ENCODE results near the gene SEC22C. TPM values are rescaled to one million over a fixed set of nuclear protein-coding genes. Genes with fewer than 3 reads are reported as not detected.

Gene SEC22C
- total and polyA plus RNA-seq, 5 donors from 2014 or later, result 40.9 to 72.0 (median 53.4) TPM

DNA sequence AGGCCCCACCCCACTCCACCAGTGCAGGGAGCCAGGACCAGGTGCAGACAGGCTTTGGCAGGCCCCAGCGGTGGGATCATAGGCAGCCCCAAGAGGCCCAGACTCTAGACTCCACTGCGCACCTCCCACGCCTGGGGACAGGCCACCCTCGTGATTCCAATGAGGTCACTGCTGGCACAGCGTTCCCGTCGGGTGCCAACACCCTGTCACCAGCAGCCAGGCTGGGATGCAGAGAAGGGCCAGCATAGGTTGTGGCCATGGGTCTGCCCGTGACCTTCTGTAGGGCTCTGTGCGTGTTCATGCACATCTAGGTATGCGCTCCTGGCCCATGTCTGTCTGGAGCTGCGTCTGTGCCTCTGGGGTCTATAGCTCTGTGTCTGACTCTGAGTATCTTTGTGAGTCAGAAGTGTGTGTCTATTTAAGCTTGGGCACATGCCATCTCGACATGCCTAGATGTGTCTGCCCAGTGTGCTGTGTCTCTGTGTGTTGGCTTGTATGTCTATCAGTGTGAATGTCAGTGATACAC is 66.3 kb downstream of the SEC22C start:
- Mint-ChIP-seq H3K27ac (peak overlapping the region; percentile 32 to 47 (median 39)), H3K4me3 (no peak overlapping the region)

DNA sequence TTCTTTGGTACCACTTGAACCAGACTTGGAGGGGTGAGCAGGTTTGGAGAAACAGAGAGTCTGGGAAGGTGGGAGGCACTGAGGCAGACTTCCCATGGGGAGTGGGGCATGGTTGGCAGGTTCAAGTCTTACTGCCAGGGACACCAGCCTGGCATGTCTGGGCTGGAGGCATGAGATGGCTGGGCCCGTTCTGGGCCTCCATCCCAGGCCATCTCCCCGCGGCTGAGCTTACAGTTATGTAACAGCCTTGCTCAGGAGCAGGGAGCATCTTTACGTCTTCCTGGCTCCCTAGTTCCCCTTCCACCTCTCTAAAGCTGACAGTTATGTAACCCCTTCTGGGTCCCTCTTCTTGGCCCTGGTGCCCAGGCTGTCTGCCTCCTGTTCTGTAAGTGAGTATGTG is 66.9 kb downstream of the SEC22C start:
- Histone ChIP-seq H3K4me3 (ENCODE audit: low read depth, low read length) (no peak overlapping the region), H3K4me1 (ENCODE audit: control insufficient read depth, insufficient read depth, low read length, poor library complexity, severe bottlenecking) (no peaks in the 10 kb centered on the region), H3K9me3 (ENCODE audit: control insufficient read depth in 2 of 2, low read length in 2 of 2) (no peaks in the 10 kb centered on the region), H3K27me3 (ENCODE audit: control insufficient read depth, insufficient read depth, low read length) (no peaks in the 10 kb centered on the region), H3K27ac (ENCODE audit: insufficient read depth, low read length, poor library complexity, severe bottlenecking) (no peak overlapping the region), H3K36me3 (ENCODE audit: control insufficient read depth, insufficient read depth, low read length) (no peaks in the 10 kb centered on the region)
- no peak for ATAC-seq (ENCODE audit: low read depth in 2 of 2)
- Mint-ChIP-seq H3K27ac (no peak overlapping the region), H3K9me3 (peaks cover 0 to 1% (median 0%) of the 10 kb centered on the region in 7 donors), H3K27me3 (no peaks in the 10 kb centered on the region), H3K4me3 (no peak overlapping the region), H3K4me1 (peaks cover 5 to 33% (median 9%) of the 10 kb centered on the region in 4 donors), H3K36me3 (peaks cover 23% of the 10 kb centered on the region)
- no peak for DNase-seq

More for the DNA sequence above, 66.3 kb downstream of the SEC22C start:
- no peaks in the 10 kb centered on the region for H3K9me3 Mint-ChIP-seq
- DNase-seq (no peak), ATAC-seq (ENCODE audit: low read depth in 2 of 2) (no peak)
- H3K27me3 Mint-ChIP-seq, result no peaks in the 10 kb centered on the region
- H3K4me1 Mint-ChIP-seq, result peaks cover 5 to 33% (median 11%) of the 10 kb centered on the region in 4 donors
- no peaks in the 10 kb centered on the region for H3K4me1 ChIP-seq (ENCODE audit: control insufficient read depth, insufficient read depth, low read length, poor library complexity, severe bottlenecking)
- H3K36me3 ChIP-seq (ENCODE audit: control insufficient read depth, insufficient read depth, low read length), result no peaks in the 10 kb centered on the region
- no peak overlapping the region for H3K4me3 ChIP-seq (ENCODE audit: low read depth, low read length)
- peaks cover 24% of the 10 kb centered on the region for H3K36me3 Mint-ChIP-seq
- no peaks in the 10 kb centered on the region for H3K27me3 ChIP-seq (ENCODE audit: control insufficient read depth, insufficient read depth, low read length)
- no peaks in the 10 kb centered on the region for H3K9me3 ChIP-seq (ENCODE audit: control insufficient read depth in 2 of 2, low read length in 2 of 2)
- H3K27ac ChIP-seq (ENCODE audit: insufficient read depth, low read length, poor library complexity, severe bottlenecking), result no peak overlapping the region

DNA sequence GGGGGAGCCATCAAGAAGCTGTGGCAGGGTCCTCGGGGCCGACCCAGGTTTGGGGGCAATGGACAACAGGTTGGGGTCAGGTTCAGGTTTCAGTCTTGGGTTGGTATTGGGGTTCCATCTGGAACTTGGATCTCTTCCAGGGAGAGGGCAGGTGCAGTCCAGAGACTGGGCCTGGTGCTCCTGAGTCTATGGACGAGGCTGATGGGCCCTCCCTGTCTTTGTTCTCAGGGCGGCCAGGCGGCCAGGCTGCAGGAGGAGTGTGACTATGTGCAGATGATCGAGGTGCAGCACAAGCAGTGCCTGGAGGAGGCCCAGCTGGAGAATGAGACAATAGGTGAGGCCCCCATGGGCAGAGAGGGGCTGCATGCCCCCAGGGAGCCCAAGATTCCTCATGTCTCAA is 68.2 kb downstream of the SEC22C start:
- Mint-ChIP-seq H3K4me1 (peaks cover 0 to 32% (median 14%) of the 10 kb centered on the region in 4 donors), H3K9me3 (peaks cover 0 to 1% (median 0%) of the 10 kb centered on the region in 7 donors), H3K36me3 (peaks cover 17% of the 10 kb centered on the region), H3K4me3 (no peak overlapping the region), H3K27ac (no peak overlapping the region), H3K27me3 (no peaks in the 10 kb centered on the region)
- Histone ChIP-seq H3K27ac (ENCODE audit: insufficient read depth, low read length, poor library complexity, severe bottlenecking) (no peak overlapping the region), H3K4me3 (ENCODE audit: low read depth, low read length) (no peak overlapping the region), H3K36me3 (ENCODE audit: control insufficient read depth, insufficient read depth, low read length) (no peaks in the 10 kb centered on the region), H3K9me3 (ENCODE audit: control insufficient read depth in 2 of 2, low read length in 2 of 2) (no peaks in the 10 kb centered on the region), H3K27me3 (ENCODE audit: control insufficient read depth, insufficient read depth, low read length) (no peaks in the 10 kb centered on the region), H3K4me1 (ENCODE audit: control insufficient read depth, insufficient read depth, low read length, poor library complexity, severe bottlenecking) (no peaks in the 10 kb centered on the region)
- no peak for DNase-seq
- ATAC-seq (ENCODE audit: low read depth in 2 of 2), result no peak

DNA sequence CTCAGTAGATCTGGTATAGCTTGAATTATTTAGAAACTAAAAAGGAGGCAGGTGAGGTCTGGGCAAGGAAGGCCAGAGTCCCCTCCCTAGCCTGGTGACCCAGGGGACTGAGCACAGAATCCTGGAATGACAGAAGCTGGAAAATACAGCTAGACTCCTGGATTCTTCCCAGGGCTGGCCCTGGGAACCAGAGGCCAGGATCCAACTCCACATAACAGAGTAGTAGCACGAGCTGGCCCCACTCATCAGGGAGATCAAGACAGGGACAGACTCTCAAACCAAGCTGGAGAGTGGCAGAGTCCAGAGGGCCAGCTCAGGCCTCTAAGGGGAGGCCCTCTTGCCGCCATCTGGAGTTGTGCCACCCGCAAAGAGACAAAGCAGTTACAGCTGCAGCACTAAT is 68.6 kb downstream of the SEC22C start:
- Histone ChIP-seq H3K4me3 (ENCODE audit: low read depth, low read length) (no peak overlapping the region), H3K36me3 (ENCODE audit: control insufficient read depth, insufficient read depth, low read length) (no peaks in the 10 kb centered on the region), H3K9me3 (ENCODE audit: control insufficient read depth in 2 of 2, low read length in 2 of 2) (no peaks in the 10 kb centered on the region), H3K27ac (ENCODE audit: insufficient read depth, low read length, poor library complexity, severe bottlenecking) (no peak overlapping the region), H3K27me3 (ENCODE audit: control insufficient read depth, insufficient read depth, low read length) (no peaks in the 10 kb centered on the region), H3K4me1 (ENCODE audit: control insufficient read depth, insufficient read depth, low read length, poor library complexity, severe bottlenecking) (no peaks in the 10 kb centered on the region)
- no peaks in the 10 kb centered on the region for H3K27me3 Mint-ChIP-seq
- H3K27ac Mint-ChIP-seq, result no peak overlapping the region
- peaks cover 0 to 1% (median 0%) of the 10 kb centered on the region in 7 donors for H3K9me3 Mint-ChIP-seq
- H3K4me1 Mint-ChIP-seq, result peaks cover 0 to 30% (median 14%) of the 10 kb centered on the region in 4 donors
- DNase-seq, result no peak
- peaks cover 17% of the 10 kb centered on the region for H3K36me3 Mint-ChIP-seq
- H3K4me3 Mint-ChIP-seq, result no peak overlapping the region
- no peak for ATAC-seq (ENCODE audit: low read depth in 2 of 2)

DNA sequence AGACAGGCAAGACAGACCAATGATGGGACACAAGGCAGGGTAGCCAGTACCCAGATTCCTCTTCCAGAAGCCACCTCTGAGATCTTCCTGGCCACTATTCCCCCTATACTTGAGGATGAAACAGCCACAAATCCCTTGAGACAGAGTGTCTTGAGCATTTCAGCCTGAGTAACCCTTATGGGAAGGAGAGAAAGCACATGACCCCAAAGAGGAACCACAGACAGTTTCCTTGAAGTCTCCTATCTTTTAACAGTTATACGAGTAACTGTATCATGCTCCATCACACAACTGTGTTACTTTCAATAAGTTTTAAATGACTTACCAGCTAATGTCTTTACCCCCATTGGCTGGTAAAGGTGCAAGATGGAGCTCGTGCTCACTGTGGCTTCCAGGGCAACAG is 70.0 kb downstream of the SEC22C start:
- H3K4me1 Mint-ChIP-seq, result peaks cover 9 to 41% (median 26%) of the 10 kb centered on the region in 4 donors
- peaks cover 8% of the 10 kb centered on the region for H3K27me3 Mint-ChIP-seq
- peaks cover 12% of the 10 kb centered on the region for H3K4me1 ChIP-seq (ENCODE audit: control insufficient read depth, insufficient read depth, low read length, poor library complexity, severe bottlenecking)
- no peak overlapping the region for H3K4me3 Mint-ChIP-seq
- H3K4me3 ChIP-seq (ENCODE audit: low read depth, low read length), result no peak overlapping the region
- no peaks in the 10 kb centered on the region for H3K36me3 ChIP-seq (ENCODE audit: control insufficient read depth, insufficient read depth, low read length)
- DNase-seq (no peak), ATAC-seq (ENCODE audit: low read depth in 2 of 2) (no peak)
- H3K27ac ChIP-seq (ENCODE audit: insufficient read depth, low read length, poor library complexity, severe bottlenecking), result no peak overlapping the region
- H3K27me3 ChIP-seq (ENCODE audit: control insufficient read depth, insufficient read depth, low read length), result no peaks in the 10 kb centered on the region
- peaks cover 0 to 1% (median 0%) of the 10 kb centered on the region in 7 donors for H3K9me3 Mint-ChIP-seq
- no peaks in the 10 kb centered on the region for H3K9me3 ChIP-seq (ENCODE audit: control insufficient read depth in 2 of 2, low read length in 2 of 2)
- H3K27ac Mint-ChIP-seq, result no peak overlapping the region
- H3K36me3 Mint-ChIP-seq, result peaks cover 17% of the 10 kb centered on the region

DNA sequence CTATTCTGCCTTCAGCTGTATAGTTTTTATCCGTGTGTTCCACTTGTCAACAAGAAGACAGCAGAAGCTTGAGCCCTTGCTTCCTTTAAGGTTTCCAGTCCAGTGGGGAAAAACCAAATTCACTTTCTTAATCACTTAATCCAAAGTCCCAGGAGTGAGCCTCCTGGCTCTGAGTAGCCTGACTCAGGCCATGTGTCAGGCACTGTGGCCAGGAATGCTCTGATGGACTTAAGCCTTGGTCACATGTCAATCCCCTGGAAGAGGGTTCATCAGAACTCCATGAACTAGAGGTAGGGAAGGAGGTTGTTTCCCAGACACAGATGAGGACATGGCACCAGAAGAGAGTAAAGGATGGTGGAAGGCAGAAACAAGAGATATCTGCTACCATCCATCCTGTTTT is 70.6 kb downstream of the SEC22C start:
- DNase-seq (no peak), ATAC-seq (ENCODE audit: low read depth in 2 of 2) (no peak)

DNA sequence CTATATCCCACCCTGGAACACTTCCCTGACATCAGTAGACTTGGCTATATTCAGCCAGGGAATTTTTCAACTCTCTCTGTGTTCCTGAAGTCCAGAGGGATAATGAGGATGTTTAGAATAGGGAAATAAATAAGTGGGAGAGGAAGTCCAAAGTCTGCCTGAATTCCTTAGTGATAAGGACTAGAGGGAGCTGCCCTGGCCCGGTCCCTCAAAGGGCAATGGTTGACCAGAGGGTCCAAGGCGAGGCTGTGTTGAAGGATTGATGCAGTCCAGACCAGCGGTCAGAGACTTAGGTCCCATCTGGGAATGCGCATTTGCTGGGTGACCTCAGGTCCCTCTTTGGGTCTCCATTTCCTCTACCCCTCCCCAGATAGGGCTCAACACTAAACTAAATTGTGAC is 71.4 kb downstream of the SEC22C start:
- H3K9me3 Mint-ChIP-seq, result peaks cover 0 to 1% (median 0%) of the 10 kb centered on the region in 7 donors
- no peak overlapping the region for H3K4me3 Mint-ChIP-seq
- Histone ChIP-seq H3K9me3 (ENCODE audit: control insufficient read depth in 2 of 2, low read length in 2 of 2) (no peaks in the 10 kb centered on the region), H3K36me3 (ENCODE audit: control insufficient read depth, insufficient read depth, low read length) (no peaks in the 10 kb centered on the region), H3K4me3 (ENCODE audit: low read depth, low read length) (no peak overlapping the region), H3K4me1 (ENCODE audit: control insufficient read depth, insufficient read depth, low read length, poor library complexity, severe bottlenecking) (peaks cover 12% of the 10 kb centered on the region), H3K27me3 (ENCODE audit: control insufficient read depth, insufficient read depth, low read length) (no peaks in the 10 kb centered on the region), H3K27ac (ENCODE audit: insufficient read depth, low read length, poor library complexity, severe bottlenecking) (no peak overlapping the region)
- DNase-seq, result no peak
- peaks cover 13% of the 10 kb centered on the region for H3K36me3 Mint-ChIP-seq
- peaks cover 8% of the 10 kb centered on the region for H3K27me3 Mint-ChIP-seq
- no peak for ATAC-seq (ENCODE audit: low read depth in 2 of 2)
- peak overlapping the region in 1 of 3 donors; percentile 84 for H3K27ac Mint-ChIP-seq
- H3K4me1 Mint-ChIP-seq, result peaks cover 10 to 51% (median 28%) of the 10 kb centered on the region in 4 donors

More for the DNA sequence above, 70.6 kb downstream of the SEC22C start:
- H3K27ac ChIP-seq (ENCODE audit: insufficient read depth, low read length, poor library complexity, severe bottlenecking), result no peak overlapping the region
- peaks cover 17% of the 10 kb centered on the region for H3K36me3 Mint-ChIP-seq
- peaks cover 0 to 1% (median 0%) of the 10 kb centered on the region in 7 donors for H3K9me3 Mint-ChIP-seq
- H3K4me1 Mint-ChIP-seq, result peaks cover 10 to 47% (median 29%) of the 10 kb centered on the region in 4 donors
- H3K36me3 ChIP-seq (ENCODE audit: control insufficient read depth, insufficient read depth, low read length), result no peaks in the 10 kb centered on the region
- H3K27me3 ChIP-seq (ENCODE audit: control insufficient read depth, insufficient read depth, low read length), result no peaks in the 10 kb centered on the region
- no peaks in the 10 kb centered on the region for H3K9me3 ChIP-seq (ENCODE audit: control insufficient read depth in 2 of 2, low read length in 2 of 2)
- peaks cover 12% of the 10 kb centered on the region for H3K4me1 ChIP-seq (ENCODE audit: control insufficient read depth, insufficient read depth, low read length, poor library complexity, severe bottlenecking)
- peaks cover 8% of the 10 kb centered on the region for H3K27me3 Mint-ChIP-seq
- H3K27ac Mint-ChIP-seq, result no peak overlapping the region
- no peak overlapping the region for H3K4me3 Mint-ChIP-seq
- H3K4me3 ChIP-seq (ENCODE audit: low read depth, low read length), result no peak overlapping the region

DNA sequence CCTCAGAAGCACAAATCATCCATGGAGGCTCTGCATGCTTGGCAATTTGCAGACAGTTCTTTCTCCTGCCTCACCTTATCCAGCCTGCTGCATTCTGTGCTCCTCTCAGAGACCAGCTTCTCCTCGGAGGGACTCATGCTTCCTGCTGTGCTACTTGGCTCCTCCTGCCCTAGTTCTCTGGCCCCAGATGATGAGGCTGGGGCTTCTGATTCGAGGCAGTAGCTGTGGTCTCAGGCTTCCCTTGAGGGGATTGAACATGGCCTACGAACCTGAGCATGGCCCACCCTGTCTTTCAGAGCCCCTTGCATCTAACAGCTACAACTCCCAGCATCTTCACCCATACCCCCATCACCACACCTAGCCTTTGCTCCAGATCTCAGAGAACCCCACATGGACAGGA is 72.7 kb downstream of the SEC22C start:
- H3K27ac Mint-ChIP-seq, result peak overlapping the region in 2 of 3 donors; percentile 55 to 65
- peak overlapping the region in 1 of 4 donors; percentile 13 for H3K4me3 Mint-ChIP-seq
- no peaks in the 10 kb centered on the region for H3K9me3 ChIP-seq (ENCODE audit: control insufficient read depth in 2 of 2, low read length in 2 of 2)
- H3K36me3 ChIP-seq (ENCODE audit: control insufficient read depth, insufficient read depth, low read length), result no peaks in the 10 kb centered on the region
- peaks cover 12% of the 10 kb centered on the region for H3K4me1 ChIP-seq (ENCODE audit: control insufficient read depth, insufficient read depth, low read length, poor library complexity, severe bottlenecking)
- peaks cover 13% of the 10 kb centered on the region for H3K36me3 Mint-ChIP-seq
- H3K27me3 Mint-ChIP-seq, result peaks cover 8% of the 10 kb centered on the region
- H3K27me3 ChIP-seq (ENCODE audit: control insufficient read depth, insufficient read depth, low read length), result no peaks in the 10 kb centered on the region
- H3K9me3 Mint-ChIP-seq, result peaks cover 0 to 1% (median 0%) of the 10 kb centered on the region in 7 donors
- no peak overlapping the region for H3K4me3 ChIP-seq (ENCODE audit: low read depth, low read length)
- DNase-seq (no peak), ATAC-seq (ENCODE audit: low read depth in 2 of 2) (no peak)
- peaks cover 10 to 57% (median 28%) of the 10 kb centered on the region in 4 donors for H3K4me1 Mint-ChIP-seq
- H3K27ac ChIP-seq (ENCODE audit: insufficient read depth, low read length, poor library complexity, severe bottlenecking), result no peak overlapping the region

Data from CD4-positive, CD25-positive, alpha-beta regulatory T cell (primary cell).